ENCODE measurements around the gene PFDN2. TPM values are rescaled to one million over a fixed set of nuclear protein-coding genes. Genes with fewer than 3 reads are reported as not detected.

PFDN2 gene
- total and polyA plus RNA-seq, 9 donors: 29.5 to 93.0 (median 73.8) TPM

DNA sequence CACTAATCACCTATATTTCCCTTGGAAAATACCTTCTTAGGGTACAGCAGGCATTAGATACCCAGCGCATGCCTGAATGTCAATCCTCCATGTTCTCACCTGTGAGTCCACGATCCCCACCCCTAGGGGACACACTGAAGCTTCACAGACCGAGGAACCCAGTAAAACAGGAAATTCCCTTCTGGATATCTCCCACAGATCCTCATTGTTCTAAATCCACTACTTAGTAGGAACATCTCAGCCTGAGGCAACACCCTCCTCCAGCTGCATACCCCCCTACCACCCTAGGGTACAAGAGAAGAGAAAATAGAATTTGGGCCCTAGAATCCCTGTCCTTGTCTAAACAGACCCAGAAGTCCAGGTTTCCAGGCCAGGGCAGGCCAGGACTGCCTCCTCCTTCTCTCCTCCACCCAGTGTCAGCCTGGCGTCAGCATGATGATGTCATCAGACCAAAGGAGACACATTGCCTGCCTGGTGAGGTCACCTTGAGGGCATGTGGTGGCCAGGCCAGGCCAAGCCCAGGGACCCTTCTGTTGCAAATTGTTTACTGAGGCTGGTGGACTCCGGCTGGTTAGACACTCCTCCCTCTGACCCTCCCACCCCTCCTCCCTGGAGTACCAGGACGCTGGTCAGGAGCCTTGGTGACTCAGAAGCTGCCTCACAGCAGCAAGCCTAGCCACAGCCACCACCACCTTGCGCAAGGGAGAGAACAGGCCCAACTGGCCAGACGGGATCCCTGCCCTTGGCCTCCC lies 34.7 kb downstream of the PFDN2 start:
- Histone ChIP-seq H3K27ac (ENCODE audit: low read length) (no peak overlapping the region), H3K36me3 (ENCODE audit: control insufficient read depth, insufficient read depth, low read length) (no peaks in the 10 kb centered on the region), H3K27me3 (ENCODE audit: control insufficient read depth, insufficient read depth, low read length) (peaks cover 13% of the 10 kb centered on the region), H3K4me1 (ENCODE audit: control insufficient read depth, insufficient read depth, low read length) (no peaks in the 10 kb centered on the region), H3K9me3 (replicated peaks; ENCODE audit: control insufficient read depth, low read depth, low read length) (no peaks in the 10 kb centered on the region), H3K4me3 (ENCODE audit: low read length) (no peak overlapping the region)
- no peak for DNase-seq
- WGBS (ENCODE audit: insufficient coverage): 65% methylated on average over 6 of the region's 8 CpGs

DNA sequence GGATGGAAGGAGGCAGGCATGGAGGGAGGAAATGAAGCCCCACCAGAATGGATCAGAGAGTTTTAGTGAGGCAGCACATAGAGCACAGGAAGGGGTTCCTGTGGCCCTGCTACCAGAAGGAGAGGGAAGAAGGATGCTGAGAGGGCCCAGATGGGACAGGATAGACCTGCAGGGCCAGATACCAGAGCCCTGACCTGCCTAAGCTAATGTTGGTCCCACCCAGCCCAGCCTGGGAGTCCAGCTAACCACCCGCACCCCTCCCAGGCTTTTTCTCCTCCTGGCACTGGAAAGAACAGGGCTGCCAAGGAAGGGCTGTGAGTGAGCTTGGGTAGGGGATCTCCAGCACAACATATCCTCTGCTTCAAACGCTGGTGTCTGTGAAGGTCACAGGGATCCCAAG lies 35.4 kb downstream of the PFDN2 start:
- no peak overlapping the region for H3K27ac ChIP-seq (ENCODE audit: low read length)
- DNase-seq: no peak
- WGBS (ENCODE audit: insufficient coverage): no CpG with 5 or more reads among the region's 2 CpGs

GRCh38 chr1:161081519-161081918 lies 36.3 kb downstream of the PFDN2 start:
- no peak for DNase-seq
- 83% methylated on average over 5 of the region's 5 CpGs for WGBS (ENCODE audit: insufficient coverage)

More for the DNA sequence above, 35.4 kb downstream of the PFDN2 start:
- no peaks in the 10 kb centered on the region for H3K9me3 ChIP-seq (replicated peaks; ENCODE audit: control insufficient read depth, low read depth, low read length)
- H3K36me3 ChIP-seq (ENCODE audit: control insufficient read depth, insufficient read depth, low read length): no peaks in the 10 kb centered on the region
- H3K4me3 ChIP-seq (ENCODE audit: low read length): no peak overlapping the region
- H3K27me3 ChIP-seq (ENCODE audit: control insufficient read depth, insufficient read depth, low read length): peaks cover 14% of the 10 kb centered on the region
- H3K4me1 ChIP-seq (ENCODE audit: control insufficient read depth, insufficient read depth, low read length): no peaks in the 10 kb centered on the region

GRCh38 chr1:161080441-161081405 lies 37.1 kb downstream of the PFDN2 start:
- Histone ChIP-seq H3K27me3 (ENCODE audit: control insufficient read depth, insufficient read depth, low read length) (peaks cover 14% of the 10 kb centered on the region), H3K4me3 (ENCODE audit: low read length) (no peak overlapping the region), H3K27ac (ENCODE audit: low read length) (no peak overlapping the region), H3K36me3 (ENCODE audit: control insufficient read depth, insufficient read depth, low read length) (no peaks in the 10 kb centered on the region), H3K4me1 (ENCODE audit: control insufficient read depth, insufficient read depth, low read length) (no peaks in the 10 kb centered on the region), H3K9me3 (replicated peaks; ENCODE audit: control insufficient read depth, low read depth, low read length) (no peaks in the 10 kb centered on the region)
- DNase-seq: no peak
- 77% methylated on average over 3 of the region's 5 CpGs for WGBS (ENCODE audit: insufficient coverage)

More at GRCh38 chr1:161081519-161081918, 36.3 kb downstream of the PFDN2 start:
- Histone ChIP-seq H3K36me3 (ENCODE audit: control insufficient read depth, insufficient read depth, low read length) (no peaks in the 10 kb centered on the region), H3K27ac (ENCODE audit: low read length) (no peak overlapping the region), H3K4me3 (ENCODE audit: low read length) (no peak overlapping the region), H3K4me1 (ENCODE audit: control insufficient read depth, insufficient read depth, low read length) (no peaks in the 10 kb centered on the region), H3K9me3 (replicated peaks; ENCODE audit: control insufficient read depth, low read depth, low read length) (no peaks in the 10 kb centered on the region), H3K27me3 (ENCODE audit: control insufficient read depth, insufficient read depth, low read length) (peaks cover 14% of the 10 kb centered on the region)

- Histone ChIP-seq H3K36me3 (ENCODE audit: control insufficient read depth, insufficient read depth, low read length) (no peaks in the 10 kb centered on the region), H3K9me3 (replicated peaks; ENCODE audit: control insufficient read depth, low read depth, low read length) (no peaks in the 10 kb centered on the region), H3K27ac (ENCODE audit: low read length) (no peak overlapping the region), H3K4me1 (ENCODE audit: control insufficient read depth, insufficient read depth, low read length) (no peaks in the 10 kb centered on the region), H3K4me3 (ENCODE audit: low read length) (no peak overlapping the region), H3K27me3 (ENCODE audit: control insufficient read depth, insufficient read depth, low read length) (peaks cover 14% of the 10 kb centered on the region)
- WGBS (ENCODE audit: insufficient coverage): 45% methylated on average over 38 of the region's 41 CpGs
- DNase-seq: no peak
These were observed 38.3 kb downstream of the PFDN2 start for GRCh38 chr1:161079436-161080110.

DNA sequence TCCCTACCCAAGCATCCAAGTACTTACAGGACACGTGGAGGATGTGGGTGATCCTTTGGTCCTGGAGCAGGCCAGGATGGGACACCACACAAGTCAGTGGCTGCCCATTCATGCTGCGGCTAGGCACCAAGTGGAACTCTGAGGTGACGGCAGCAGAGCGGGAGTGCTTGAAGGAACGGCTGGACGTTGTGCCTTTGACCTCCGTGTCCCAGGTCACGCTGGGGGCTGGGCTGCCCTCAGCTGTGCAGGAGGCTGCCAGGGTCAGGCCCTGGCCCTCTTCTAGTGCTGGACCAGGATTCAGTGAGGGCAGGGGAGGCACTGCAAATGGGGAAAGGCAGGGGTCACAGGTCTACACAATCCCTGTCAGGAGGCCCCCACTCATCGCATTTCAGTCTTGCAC lies 40.4 kb downstream of the PFDN2 start:
- Histone ChIP-seq H3K4me1 (ENCODE audit: control insufficient read depth, insufficient read depth, low read length) (no peaks in the 10 kb centered on the region), H3K36me3 (ENCODE audit: control insufficient read depth, insufficient read depth, low read length) (no peaks in the 10 kb centered on the region), H3K9me3 (replicated peaks; ENCODE audit: control insufficient read depth, low read depth, low read length) (no peaks in the 10 kb centered on the region), H3K4me3 (ENCODE audit: low read length) (no peak overlapping the region), H3K27me3 (ENCODE audit: control insufficient read depth, insufficient read depth, low read length) (peaks cover 14% of the 10 kb centered on the region), H3K27ac (ENCODE audit: low read length) (no peak overlapping the region)
- DNase-seq: no peak
- 58% methylated on average over 8 of the region's 9 CpGs for WGBS (ENCODE audit: insufficient coverage)

DNA sequence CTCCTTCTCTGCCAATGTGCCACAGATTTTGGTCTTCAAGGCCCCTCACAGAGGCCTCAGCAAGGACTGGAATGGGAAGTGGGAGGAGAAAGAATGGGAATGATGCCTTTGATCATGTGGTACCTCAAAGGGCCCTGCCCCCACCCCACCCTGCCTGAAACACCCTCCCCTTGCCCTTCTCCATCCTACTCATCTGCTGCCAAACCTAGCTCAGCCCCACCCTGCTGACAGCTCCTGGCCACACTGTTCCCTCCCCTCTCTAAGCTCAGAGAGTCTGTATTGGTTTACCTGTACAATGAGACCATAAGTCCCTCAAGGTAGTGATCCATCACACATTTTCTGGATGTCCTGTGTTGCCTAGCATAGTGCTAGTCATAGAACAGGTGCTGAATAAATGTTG lies 41.4 kb downstream of the PFDN2 start:
- H3K4me1 ChIP-seq (ENCODE audit: control insufficient read depth, insufficient read depth, low read length): no peaks in the 10 kb centered on the region
- H3K36me3 ChIP-seq (ENCODE audit: control insufficient read depth, insufficient read depth, low read length): no peaks in the 10 kb centered on the region
- no peaks in the 10 kb centered on the region for H3K9me3 ChIP-seq (replicated peaks; ENCODE audit: control insufficient read depth, low read depth, low read length)
- H3K27me3 ChIP-seq (ENCODE audit: control insufficient read depth, insufficient read depth, low read length): peaks cover 14% of the 10 kb centered on the region
- H3K27ac ChIP-seq (ENCODE audit: low read length): no peak overlapping the region
- no peak for DNase-seq
- no peak overlapping the region for H3K4me3 ChIP-seq (ENCODE audit: low read length)

DNA sequence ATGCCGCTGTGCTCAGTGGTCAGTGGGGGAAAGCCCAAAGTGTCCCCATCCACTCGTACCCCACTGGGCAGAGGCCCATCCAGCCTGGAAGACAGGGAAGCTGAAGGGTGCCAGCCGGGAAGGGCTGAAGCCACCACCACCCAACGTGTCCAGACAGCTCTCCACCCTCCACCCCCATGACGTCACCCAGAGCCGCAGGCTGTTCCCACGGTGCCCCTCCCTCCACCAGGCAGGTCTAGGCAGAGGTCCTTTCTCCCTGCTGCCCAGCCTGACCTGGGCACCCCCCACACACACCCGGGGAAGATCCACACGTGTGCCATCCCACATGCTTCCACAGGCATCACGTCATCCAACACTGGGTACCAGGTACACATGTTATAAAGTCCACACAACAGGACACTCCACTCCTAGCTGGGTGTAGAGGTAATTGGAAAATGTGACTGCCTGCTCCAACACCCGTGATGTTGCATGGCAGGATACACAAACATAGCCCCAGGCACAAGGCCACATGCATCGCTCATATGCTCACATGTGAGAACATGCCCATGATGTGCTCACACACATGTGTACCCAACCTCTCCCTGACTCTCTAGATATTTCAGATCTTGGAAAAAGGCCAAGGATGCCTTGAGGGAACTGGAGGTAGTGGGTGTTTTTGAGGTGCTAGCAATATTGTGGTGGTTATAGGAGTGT lies 43.0 kb downstream of the PFDN2 start:
- no peak for DNase-seq
- no peak overlapping the region for H3K27ac ChIP-seq (ENCODE audit: low read length)
- WGBS (ENCODE audit: insufficient coverage): 70% methylated on average over 7 of the region's 12 CpGs

GRCh38 chr1:161073474-161074121 lies 44.2 kb downstream of the PFDN2 start:
- H3K9me3 ChIP-seq (replicated peaks; ENCODE audit: control insufficient read depth, low read depth, low read length): no peaks in the 10 kb centered on the region
- peaks cover 2% of the 10 kb centered on the region for H3K27me3 ChIP-seq (ENCODE audit: control insufficient read depth, insufficient read depth, low read length)
- no peak for DNase-seq
- no peaks in the 10 kb centered on the region for H3K4me1 ChIP-seq (ENCODE audit: control insufficient read depth, insufficient read depth, low read length)
- no peak overlapping the region for H3K4me3 ChIP-seq (ENCODE audit: low read length)
- 78% methylated on average over 5 of the region's 7 CpGs for WGBS (ENCODE audit: insufficient coverage)
- H3K27ac ChIP-seq (ENCODE audit: low read length): no peak overlapping the region
- no peaks in the 10 kb centered on the region for H3K36me3 ChIP-seq (ENCODE audit: control insufficient read depth, insufficient read depth, low read length)

More for the DNA sequence above, 43.0 kb downstream of the PFDN2 start:
- Histone ChIP-seq H3K4me3 (ENCODE audit: low read length) (no peak overlapping the region), H3K9me3 (replicated peaks; ENCODE audit: control insufficient read depth, low read depth, low read length) (no peaks in the 10 kb centered on the region), H3K27me3 (ENCODE audit: control insufficient read depth, insufficient read depth, low read length) (peaks cover 10% of the 10 kb centered on the region), H3K4me1 (ENCODE audit: control insufficient read depth, insufficient read depth, low read length) (no peaks in the 10 kb centered on the region), H3K36me3 (ENCODE audit: control insufficient read depth, insufficient read depth, low read length) (no peaks in the 10 kb centered on the region)

Measured in muscle of leg (tissue), 11 donors.